K562 (cell line): ENCODE results near the gene KTN1. TPM values are rescaled to one million over a fixed set of nuclear protein-coding genes. Genes with fewer than 3 reads are reported as not detected.

ENCODE experiments used
- FOXP4 ChIP-seq: sonication (generic); formaldehyde crosslinking; IDR thresholded peaks from 2 replicates; pipeline ENCODE4 v1.8.0; 2022; ENCODE audit warnings: mild to moderate bottlenecking, missing genetic modification reagents, borderline replicate concordance
- FUS ChIP-seq: fragments of 200-400 bp; formaldehyde crosslinking; optimal IDR thresholded peaks from 2 replicates; pipeline ENCODE3; 2017; ENCODE audit warnings: low read depth, low read length
- HLTF ChIP-seq: fragments of 450-650 bp; IDR thresholded peaks from 2 replicates; pipeline ENCODE4 v1.6.1; 2016
- MEF2A ChIP-seq: IDR thresholded peaks from 2 replicates; pipeline ENCODE4 v1.6.1; 2011; ENCODE audit warnings: low read depth, mild to moderate bottlenecking, low read length, moderate library complexity; ENCODE audit not compliant: control insufficient read depth
- MXI1 ChIP-seq: IDR thresholded peaks from 2 replicates; pipeline ENCODE4 v1.6.1; 2011; ENCODE audit warnings: low read depth, mild to moderate bottlenecking, improper control_type of control experiment, low read length
- NFXL1 ChIP-seq: fragments of 450-650 bp; formaldehyde crosslinking; IDR thresholded peaks from 2 replicates; pipeline ENCODE4 v1.4.0; 2021; ENCODE audit warnings: mild to moderate bottlenecking
- PRPF4 ChIP-seq: fragments of 200-400 bp; formaldehyde crosslinking; IDR thresholded peaks from one replicate; pipeline ENCODE4 v1.6.1; 2017; ENCODE audit warnings: low read length, low read depth, mild to moderate bottlenecking; ENCODE audit not compliant: insufficient read depth, poor library complexity, severe bottlenecking
- ZKSCAN8 ChIP-seq: fragments of 200-800 bp; sonication (Bioruptor generic); IDR thresholded peaks from 2 replicates; pipeline ENCODE4 v1.6.1; 2016; ENCODE audit warnings: missing genetic modification characterization, missing compliant biosample characterization
- ZNF324 ChIP-seq: fragments of 250-450 bp; sonication (Bioruptor Pico); IDR thresholded peaks from 2 replicates; pipeline ENCODE4 v1.4.0; 2020; ENCODE audit warnings: mild to moderate bottlenecking
- ZNF436 ChIP-seq: fragments of 250-450, 450-650 bp; sonication (Bioruptor Pico); formaldehyde crosslinking; IDR thresholded peaks from 2 replicates; pipeline ENCODE4 v1.7.0; 2020; ENCODE audit warnings: mild to moderate bottlenecking
- polyA plus RNA-seq, 8 experiments: library from polyadenylated mRNA; depleted of rRNA in 4 of 8; stranded (reverse) in 5 of 8; unstranded in 3 of 8; fragments of >200 nt; fragmentation: Nextera tagmentation in 2 of 8; fragmentation: Illumina TruSeq in 1 of 8; extraction: Ambion mirVana in 2 of 8; extraction: Trizol in 1 of 8; gene quantifications; 2 replicates each; pipeline versions ENCODE4 v1.2.1 to v1.2.3, GENCODE V29; 2011 to 2014; ENCODE audit warnings: inconsistent platforms in 1 of 8, missing spikeins in 1 of 8
- total RNA-seq, 7 experiments: library from RNA; depleted of rRNA in 6 of 7; stranded (reverse); fragments of >200 nt in 6 of 7; fragmentation: Illumina TruSeq in 2 of 7; extraction: Trizol in 2 of 7; gene quantifications; 2 replicates each; pipeline versions ENCODE4 v1.2.1 to v1.2.3, GENCODE V29; 2011 to 2021; ENCODE audit warnings: low replicate concordance in 1 of 7
- TF ChIP-seq, protein P1 (sequence below): fragments of 250-450 bp; sonication (Bioruptor Pico); IDR thresholded peaks from 2 replicates; pipeline ENCODE4 v1.8.0; 2022; ENCODE audit warnings: moderate library complexity, mild to moderate bottlenecking, inconsistent platforms

KTN1 gene
- total and polyA plus RNA-seq, 9 of the 15 experiments (the other 6 are each of a cell fraction or from before 2014, with no cell fraction given), result 34.8 to 120 (median 63.6) TPM

DNA sequence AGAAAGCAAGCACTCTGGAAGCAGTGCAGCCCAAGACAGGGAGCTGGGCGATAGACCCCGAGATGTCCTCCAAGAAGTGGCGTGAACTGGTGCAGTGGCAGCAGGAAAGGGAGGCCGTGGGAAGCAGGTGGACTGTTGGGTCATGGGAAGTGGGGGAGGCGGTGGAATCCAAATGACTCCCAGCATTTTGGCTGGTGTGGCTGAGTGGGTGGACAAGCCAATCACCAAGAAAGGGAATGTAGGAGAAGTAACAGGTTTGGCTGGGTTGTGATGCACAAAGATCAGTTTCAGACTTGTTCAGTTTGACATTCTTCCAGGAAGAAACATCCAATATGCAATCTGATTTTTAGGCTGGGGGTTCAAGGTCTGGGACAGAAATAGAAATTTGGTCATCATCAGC, 46.0 kb upstream of the KTN1 start (continued):
- TF ChIP-seq, protein P1, sequence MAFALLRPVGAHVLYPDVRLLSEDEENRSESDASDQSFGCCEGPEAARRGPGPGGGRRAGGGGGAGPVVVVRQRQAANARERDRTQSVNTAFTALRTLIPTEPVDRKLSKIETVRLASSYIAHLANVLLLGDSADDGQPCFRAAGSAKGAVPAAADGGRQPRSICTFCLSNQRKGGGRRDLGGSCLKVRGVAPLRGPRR (CRISPR knock-in tag), result no peak
- TF ChIP-seq PRPF4 (no peak), MEF2A (no peak), NFXL1 (CRISPR knock-in tag) (no peak), FOXP4 (no peak), ZKSCAN8 (no peak), MXI1 (no peak), ZNF324 (no peak), HLTF (no peak), ZNF436 (CRISPR knock-in tag) (no peak), FUS (no peak)
